Measurements from ENCODE around the gene CYSRT1. TPM values are rescaled to one million over a fixed set of nuclear protein-coding genes. Genes with fewer than 3 reads are reported as not detected.

Gene CYSRT1
- total RNA-seq, 4 donors from 2014 or later = 0.34 TPM; not detected in 3

- TF ChIP-seq CTCF (IDR thresholded peaks at IDR 0.05; ENCODE audit: low read depth) = no peak
Observed at GRCh38 chr9:137187386-137187785, 37.6 kb upstream of the CYSRT1 start.

- TF ChIP-seq CTCF (IDR thresholded peaks at IDR 0.05; ENCODE audit: low read depth) = no peak
Observed at GRCh38 chr9:137188086-137188489, 36.9 kb upstream of the CYSRT1 start.

- TF ChIP-seq CTCF (IDR thresholded peaks at IDR 0.05; ENCODE audit: low read depth) = no peak
Observed at GRCh38 chr9:137188490-137189296, 36.3 kb upstream of the CYSRT1 start, which contains the start of the genes ANAPC2 and SSNA1. ANAPC2 (minus strand) TSS chr9:137188560; CDS start chr9:137188532, 28 bp downstream. SSNA1 (plus strand) TSS chr9:137188676; CDS start chr9:137188727, 51 bp downstream.

GRCh38 chr9:137189297-137190295 is 35.4 kb upstream of the CYSRT1 start:
- no peak for TF ChIP-seq CTCF (IDR thresholded peaks at IDR 0.05; ENCODE audit: low read depth)

GRCh38 chr9:137190315-137190856 is 34.6 kb upstream of the CYSRT1 start:
- TF ChIP-seq CTCF (IDR thresholded peaks at IDR 0.05; ENCODE audit: low read depth) = no peak

GRCh38 chr9:137191245-137191644 is 33.7 kb upstream of the CYSRT1 start:
- no peak for TF ChIP-seq CTCF (IDR thresholded peaks at IDR 0.05; ENCODE audit: low read depth)

Data from subcutaneous adipose tissue (tissue), 4 donors.